Neutrophil (primary cell): ENCODE measurements around the gene SBF1.

Source experiments
- H3K27ac ChIP-seq: fragments of 200-600 bp; sonication (generic); 2 replicates; pipeline ENCODE4 v1.5.1; 2016; ENCODE audit warnings: mild to moderate bottlenecking, moderate library complexity
- H3K27me3 ChIP-seq: fragments of 200-600 bp; sonication (generic); 2 replicates; pipeline ENCODE4 v1.6.0; 2016; ENCODE audit warnings: mild to moderate bottlenecking
- H3K36me3 ChIP-seq: fragments of 200-600 bp; sonication (generic); 2 replicates; pipeline ENCODE4 v1.5.1; 2017
- H3K4me1 ChIP-seq, 2 experiments: fragments of 200-600 bp in 1 of 2; sonication (generic) in 1 of 2; 1 replicate in 1 of 2; 2 replicates in 1 of 2; pipeline versions ENCODE4 v1.5.1 to v1.6.1; 2013 to 2016; ENCODE audit warnings: low read depth in 1 of 2, low read length in 1 of 2, mild to moderate bottlenecking in 1 of 2, moderate library complexity in 1 of 2; ENCODE audit not compliant: control insufficient read depth in 1 of 2, insufficient read depth in 1 of 2
- H3K4me3 ChIP-seq, 2 experiments: fragments of 200-600 bp in 1 of 2; sonication (generic) in 1 of 2; 1 replicate in 1 of 2; 2 replicates in 1 of 2; pipeline ENCODE4 v1.5.1; 2013 to 2016; ENCODE audit warnings: low read depth in 1 of 2, low read length in 1 of 2, mild to moderate bottlenecking in 1 of 2, moderate library complexity in 1 of 2
- H3K9me3 ChIP-seq: fragments of 200-600 bp; sonication (generic); 2 replicates; pipeline ENCODE4 v1.5.1; 2016
- TF ChIP-seq, protein P1 (sequence below): fragments of 200-600 bp; sonication (generic); IDR thresholded peaks from 2 replicates; pipeline ENCODE4 v1.5.1; 2016; ENCODE audit warnings: antibody characterized with exemption

SBF1 gene

DNA sequence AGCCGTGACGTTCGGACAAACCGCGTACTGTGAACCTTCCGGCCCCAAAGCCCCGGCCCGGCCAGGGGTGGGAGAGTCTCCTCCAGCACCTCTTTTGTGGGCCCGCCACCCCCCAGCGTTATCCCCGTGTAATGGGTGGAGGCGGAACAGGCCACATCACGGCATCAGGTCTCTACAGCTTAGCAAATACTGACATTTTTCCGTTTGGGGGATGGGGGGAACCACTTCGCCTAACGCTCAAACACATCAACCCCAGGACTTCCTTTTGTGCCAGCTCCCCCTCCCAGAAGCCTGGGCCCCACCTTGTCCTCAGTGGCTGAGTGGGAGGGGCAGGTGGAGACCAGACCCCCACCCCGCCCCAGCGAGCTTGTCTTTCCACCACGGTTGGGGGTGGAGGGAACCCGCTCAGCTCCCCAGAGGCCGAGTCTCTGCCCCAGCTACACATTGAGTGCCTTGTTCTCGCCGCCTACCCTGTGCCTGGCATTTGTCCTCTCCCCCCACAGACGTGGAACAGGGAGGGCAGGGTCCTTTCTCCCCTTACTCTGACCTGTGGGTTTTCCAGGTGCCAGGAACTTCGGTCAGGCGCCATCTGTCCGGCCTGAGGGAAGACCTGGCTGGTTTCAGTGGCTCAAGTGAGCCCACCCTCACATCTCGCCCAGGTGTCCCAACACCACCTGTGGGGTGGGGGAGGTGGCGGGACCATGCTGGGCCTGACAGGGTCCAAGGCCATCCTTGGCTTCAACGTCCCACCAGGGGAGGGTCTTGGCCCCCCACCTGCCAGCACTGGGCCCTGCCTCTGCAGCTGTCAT, 29.6 kb downstream of the SBF1 start:
- Histone ChIP-seq H3K36me3 (peaks cover 93% of the 10 kb centered on the region), H3K9me3 (no peaks in the 10 kb centered on the region), H3K4me1 (no peaks in the 10 kb centered on the region), H3K27me3 (no peaks in the 10 kb centered on the region), H3K4me3 (no peak overlapping the region), H3K27ac (no peak overlapping the region)
- TF ChIP-seq, protein P1, sequence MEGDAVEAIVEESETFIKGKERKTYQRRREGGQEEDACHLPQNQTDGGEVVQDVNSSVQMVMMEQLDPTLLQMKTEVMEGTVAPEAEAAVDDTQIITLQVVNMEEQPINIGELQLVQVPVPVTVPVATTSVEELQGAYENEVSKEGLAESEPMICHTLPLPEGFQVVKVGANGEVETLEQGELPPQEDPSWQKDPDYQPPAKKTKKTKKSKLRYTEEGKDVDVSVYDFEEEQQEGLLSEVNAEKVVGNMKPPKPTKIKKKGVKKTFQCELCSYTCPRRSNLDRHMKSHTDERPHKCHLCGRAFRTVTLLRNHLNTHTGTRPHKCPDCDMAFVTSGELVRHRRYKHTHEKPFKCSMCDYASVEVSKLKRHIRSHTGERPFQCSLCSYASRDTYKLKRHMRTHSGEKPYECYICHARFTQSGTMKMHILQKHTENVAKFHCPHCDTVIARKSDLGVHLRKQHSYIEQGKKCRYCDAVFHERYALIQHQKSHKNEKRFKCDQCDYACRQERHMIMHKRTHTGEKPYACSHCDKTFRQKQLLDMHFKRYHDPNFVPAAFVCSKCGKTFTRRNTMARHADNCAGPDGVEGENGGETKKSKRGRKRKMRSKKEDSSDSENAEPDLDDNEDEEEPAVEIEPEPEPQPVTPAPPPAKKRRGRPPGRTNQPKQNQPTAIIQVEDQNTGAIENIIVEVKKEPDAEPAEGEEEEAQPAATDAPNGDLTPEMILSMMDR, result no peak

DNA sequence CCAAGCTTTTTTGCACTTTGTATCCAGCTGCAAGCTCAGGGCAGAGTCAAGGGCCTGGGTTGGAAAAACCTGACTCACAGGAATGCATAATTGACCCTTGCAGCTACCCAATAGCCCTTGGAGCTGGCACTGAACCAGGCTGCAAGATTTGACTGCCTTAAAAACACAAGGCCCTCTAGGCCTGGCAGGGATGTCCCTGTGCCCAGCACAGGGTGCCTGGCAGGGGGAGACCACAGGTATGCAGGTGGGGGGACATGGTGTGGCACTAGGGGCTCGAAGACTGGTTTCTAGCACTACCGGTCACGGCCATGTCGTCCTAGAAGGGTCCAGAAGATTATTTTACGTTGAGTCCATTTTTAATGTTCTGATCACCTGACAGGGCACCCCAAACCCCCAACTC, 30.2 kb downstream of the SBF1 start:
- H3K4me1 ChIP-seq, result no peaks in the 10 kb centered on the region
- H3K27ac ChIP-seq, result no peak overlapping the region
- no peaks in the 10 kb centered on the region for H3K9me3 ChIP-seq
- no peak overlapping the region for H3K4me3 ChIP-seq
- TF ChIP-seq, protein P1, result no peak
- H3K27me3 ChIP-seq, result no peaks in the 10 kb centered on the region
- H3K36me3 ChIP-seq, result peaks cover 93% of the 10 kb centered on the region

DNA sequence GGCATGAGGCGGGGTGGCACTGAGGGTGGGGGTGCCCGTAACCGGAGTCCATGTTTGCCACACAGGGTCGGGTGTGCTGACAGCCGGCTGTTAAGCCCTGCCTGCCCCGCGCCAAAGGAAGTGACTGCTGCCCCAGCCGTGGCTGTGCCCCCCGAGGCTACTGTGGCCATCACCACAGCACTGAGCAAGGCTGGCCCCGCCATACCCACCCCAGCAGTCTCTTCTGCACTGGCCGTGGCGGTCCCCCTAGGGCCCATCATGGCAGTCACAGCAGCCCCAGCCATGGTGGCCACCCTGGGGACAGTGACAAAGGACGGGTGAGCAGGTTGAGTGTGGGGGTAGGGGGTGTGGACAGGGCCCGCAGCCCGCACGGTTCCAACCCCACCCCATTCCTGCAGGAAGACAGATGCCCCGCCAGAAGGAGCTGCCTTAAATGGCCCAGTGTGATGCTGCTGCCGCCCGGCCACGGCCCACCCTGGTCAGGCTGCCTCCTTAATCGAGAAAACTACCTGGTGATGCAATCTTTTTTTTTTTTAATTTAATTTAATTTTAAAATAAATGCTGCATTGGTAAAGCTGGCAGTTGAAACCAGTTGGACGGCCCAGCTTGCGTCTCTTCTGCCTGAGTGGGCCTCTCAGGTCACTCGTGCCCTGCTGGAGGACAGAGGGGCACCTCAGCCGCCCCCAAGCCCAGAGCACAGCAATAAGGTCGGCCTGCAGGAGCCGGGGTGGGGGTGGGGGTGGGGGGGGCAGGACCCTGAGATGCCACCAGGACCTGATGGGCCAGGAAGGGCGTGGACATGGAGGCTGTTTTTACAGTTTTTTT, 30.8 kb downstream of the SBF1 start:
- TF ChIP-seq, protein P1, result no peak
- Histone ChIP-seq H3K4me3 (no peak overlapping the region), H3K27ac (no peak overlapping the region), H3K36me3 (peaks cover 95% of the 10 kb centered on the region), H3K4me1 (no peaks in the 10 kb centered on the region), H3K9me3 (no peaks in the 10 kb centered on the region), H3K27me3 (no peaks in the 10 kb centered on the region)

DNA sequence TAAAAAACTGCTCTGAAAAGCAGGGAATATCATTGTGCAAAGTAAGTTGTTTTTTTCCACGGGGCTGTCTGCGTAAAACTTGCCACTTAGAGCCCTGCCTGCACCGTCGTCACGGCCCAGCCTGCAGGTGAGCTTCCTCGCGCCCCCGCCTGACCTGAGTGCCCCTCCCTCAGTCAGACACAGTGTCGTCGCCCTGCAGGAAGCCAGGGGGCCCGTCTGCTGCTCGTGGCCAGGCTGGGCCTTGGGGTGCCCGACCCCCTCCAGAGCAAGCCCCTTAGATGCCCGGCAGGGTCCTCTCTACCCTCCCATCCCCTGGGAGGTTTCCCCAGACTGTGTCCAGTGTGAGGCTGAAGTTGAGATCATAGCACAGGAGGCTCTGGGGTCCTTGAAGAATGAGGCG, 31.6 kb downstream of the SBF1 start:
- no peaks in the 10 kb centered on the region for H3K4me1 ChIP-seq
- H3K27me3 ChIP-seq, result no peaks in the 10 kb centered on the region
- no peak overlapping the region for H3K4me3 ChIP-seq
- TF ChIP-seq, protein P1, result no peak
- no peak overlapping the region for H3K27ac ChIP-seq
- peaks cover 96% of the 10 kb centered on the region for H3K36me3 ChIP-seq
- H3K9me3 ChIP-seq, result no peaks in the 10 kb centered on the region

DNA sequence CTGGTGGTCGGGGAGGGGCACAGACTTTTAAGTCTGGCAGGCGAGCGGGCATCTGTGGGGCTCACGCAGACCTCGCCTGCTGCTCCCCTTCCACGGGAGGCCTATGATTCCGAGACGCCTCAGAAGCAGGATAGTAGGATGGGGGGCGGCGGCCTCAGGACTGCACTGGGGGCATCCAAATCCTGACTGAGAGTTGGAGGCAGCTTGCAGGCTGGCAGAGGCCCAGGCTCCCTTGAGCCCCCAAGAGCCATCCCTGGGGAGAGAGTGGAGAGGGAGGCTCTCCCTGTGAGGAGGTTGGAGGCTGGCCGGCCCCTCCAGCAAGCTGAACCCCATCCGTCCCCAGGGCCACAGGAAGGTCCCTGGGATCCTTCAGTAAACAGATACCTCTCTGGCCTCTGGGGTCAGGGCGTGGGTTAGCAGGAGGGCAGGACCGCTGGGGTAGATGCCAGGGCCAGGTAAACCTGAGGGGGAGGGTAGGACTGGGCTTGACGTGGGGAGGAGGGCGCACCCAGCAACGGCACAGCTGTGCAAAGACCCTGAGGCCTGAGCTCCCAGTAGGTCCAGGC, 33.3 kb downstream of the SBF1 start:
- Histone ChIP-seq H3K27me3 (no peaks in the 10 kb centered on the region), H3K4me3 (no peak overlapping the region), H3K4me1 (no peaks in the 10 kb centered on the region), H3K36me3 (peaks cover 96% of the 10 kb centered on the region), H3K9me3 (no peaks in the 10 kb centered on the region), H3K27ac (no peak overlapping the region)
- TF ChIP-seq, protein P1, result no peak
